Stomach (tissue), 9 donors: ENCODE measurements around the gene SIGLEC1. TPM values are rescaled to one million over a fixed set of nuclear protein-coding genes. Genes with fewer than 3 reads are reported as not detected.

Experiments
- DNase-seq, 2 donors: peaks; one replicate each; pipeline versions ENCODE4 v3.0.0 to v3.0.0-alpha.2; 2013 to 2019
- H3K27ac ChIP-seq, 5 donors: fragments of 200-600 bp in 4 of 5; sonication (generic) in 4 of 5; one replicate each; pipeline ENCODE4 v1.5.1; 2013 to 2019; ENCODE audit warnings: mild to moderate bottlenecking in 1 of 5, moderate library complexity in 1 of 5
- H3K27me3 ChIP-seq, 3 donors: fragments of 200-600 bp; sonication (generic); one replicate each; pipeline ENCODE4 v1.5.1; 2017 to 2019; ENCODE audit warnings: mixed run types in 1 of 3
- H3K36me3 ChIP-seq, 4 donors: fragments of 200-600 bp; sonication (generic); 1 replicate in 3 of 4; 2 replicates in 1 of 4; pipeline ENCODE4 v1.5.1; 2016 to 2019
- H3K4me1 ChIP-seq, 4 donors: fragments of 200-600 bp; sonication (generic); one replicate each; pipeline ENCODE4 v1.5.1; 2016 to 2019
- H3K4me3 ChIP-seq, 4 donors: fragments of 200-600 bp; sonication (generic) in 3 of 4; one replicate each; pipeline ENCODE4 v1.5.1; 2016 to 2019; ENCODE audit warnings: mild to moderate bottlenecking in 1 of 4
- H3K9me3 ChIP-seq, 4 donors: fragments of 200-600 bp; sonication (generic); one replicate each; pipeline ENCODE4 v1.5.1; 2016 to 2019
- CTCF ChIP-seq, 7 experiments: fragments of 450-650 bp in 4 of 7; fragments of 200-600 bp in 3 of 7; sonication (generic) in 3 of 7; IDR thresholded peaks; one replicate each; pipeline ENCODE4 v1.5.1; 2016 to 2019; ENCODE audit warnings: antibody characterized with exemption in 7 of 7, control low read depth in 2 of 7, mild to moderate bottlenecking in 1 of 7
- EP300 ChIP-seq: sonication (generic); formaldehyde crosslinking; IDR thresholded peaks from one replicate; pipeline ENCODE4 v1.6.1; 2017; ENCODE audit warnings: antibody characterized with exemption
- POLR2A ChIP-seq, 4 donors: fragments of 450-650 bp; IDR thresholded peaks; one replicate each; pipeline ENCODE4 v1.6.1; 2016; ENCODE audit warnings: antibody characterized with exemption in 4 of 4, control low read depth in 2 of 4, mild to moderate bottlenecking in 1 of 4, moderate library complexity in 1 of 4
- POLR2AphosphoS5 ChIP-seq, 3 donors: sonication (generic); formaldehyde crosslinking; IDR thresholded peaks; one replicate each; pipeline ENCODE4 v1.6.1; 2016; ENCODE audit warnings: antibody characterized with exemption in 3 of 3
- WGBS, 5 donors: extraction: QIAGEN DNeasy Blood & Tissue Kit in 3 of 5; methylation state at CpG; one replicate each; pipeline versions ENCODE4 v1.1.5 to v1.1.7; 2013 to 2018; 5-methylcytosine and 5-hydroxymethylcytosine counted together
- intact Hi-C: fragments of 100-400 bp; cut with DNase I; formaldehyde crosslinking; loops from one replicate; pipeline ENCODE4 v1.15.1; 2023; ENCODE audit warnings: low total_unique reads
- polyA plus RNA-seq, 3 donors: library from polyadenylated mRNA; stranded (reverse); fragments of 200-250 nt; gene quantifications; one replicate each; pipeline ENCODE4 v1.2.3, GENCODE V29; 2013
- total RNA-seq, 5 donors: library from RNA; depleted of rRNA; stranded (reverse); fragments of >200 nt; gene quantifications; one replicate each; pipeline versions ENCODE4 v1.1.0 to v1.2.3, GENCODE V29; 2014 to 2016
- donor health status: healthy with polysubstance abuse.
- donor health status: Bipolar disorder and iron deficiency.
- donor health status: healthy.

SIGLEC1 gene
- total and polyA plus RNA-seq, 8 donors = 1.4 to 22.2 (median 1.8) TPM

GRCh38 chr20:3678198-3678597 lies 34.2 kb downstream of the SIGLEC1 start:
- TF ChIP-seq POLR2A (IDR thresholded peaks at IDR 0.05) (no peak), POLR2AphosphoS5 (IDR thresholded peaks at IDR 0.05) (no peak), CTCF (IDR thresholded peaks at IDR 0.05) (no peak), EP300 (no peak)
- Histone ChIP-seq H3K27ac (peak overlapping the region in 4 of 5 donors; percentile 61 to 87 (median 84)), H3K27me3 (peaks cover 0 to 72% (median 45%) of the 10 kb centered on the region in 3 donors), H3K4me3 (no peak overlapping the region), H3K9me3 (no peaks in the 10 kb centered on the region), H3K4me1 (peaks cover 29 to 56% (median 54%) of the 10 kb centered on the region in 4 donors), H3K36me3 (peaks cover 0 to 28% (median 8%) of the 10 kb centered on the region in 4 donors)
- no peak for DNase-seq
- intact Hi-C loops = loop anchor here (10.0 kb wide), 2 partner anchors 87 to 417 kb away; partner anchors contain the start of gene ADISSP
- 40 to 75% (median 63%) methylated on average over 2 of the region's 2 CpGs for WGBS, 5 donors

- no peak for TF ChIP-seq CTCF (IDR thresholded peaks at IDR 0.05)
- TF ChIP-seq EP300 = no peak
- TF ChIP-seq POLR2AphosphoS5 (IDR thresholded peaks at IDR 0.05) = no peak
- no peak for TF ChIP-seq POLR2A (IDR thresholded peaks at IDR 0.05)
- Histone ChIP-seq H3K27ac (peak overlapping the region in 4 of 5 donors; percentile 61 to 87 (median 84)), H3K4me1 (peaks cover 29 to 61% (median 56%) of the 10 kb centered on the region in 4 donors), H3K4me3 (no peak overlapping the region), H3K36me3 (peaks cover 0 to 33% (median 11%) of the 10 kb centered on the region in 4 donors), H3K9me3 (no peaks in the 10 kb centered on the region), H3K27me3 (peaks cover 0 to 72% (median 50%) of the 10 kb centered on the region in 3 donors)
- 30 to 61% (median 53%) methylated on average over 8 of the region's 8 CpGs for WGBS, 5 donors
- intact Hi-C loops = loop anchor here (10.0 kb wide), 2 partner anchors 87 to 417 kb away; partner anchors contain the start of gene ADISSP
- peak in 1 of 2 donors; percentile 85 for DNase-seq
These were observed 34.7 kb downstream of the SIGLEC1 start for GRCh38 chr20:3677733-3678132.

DNA sequence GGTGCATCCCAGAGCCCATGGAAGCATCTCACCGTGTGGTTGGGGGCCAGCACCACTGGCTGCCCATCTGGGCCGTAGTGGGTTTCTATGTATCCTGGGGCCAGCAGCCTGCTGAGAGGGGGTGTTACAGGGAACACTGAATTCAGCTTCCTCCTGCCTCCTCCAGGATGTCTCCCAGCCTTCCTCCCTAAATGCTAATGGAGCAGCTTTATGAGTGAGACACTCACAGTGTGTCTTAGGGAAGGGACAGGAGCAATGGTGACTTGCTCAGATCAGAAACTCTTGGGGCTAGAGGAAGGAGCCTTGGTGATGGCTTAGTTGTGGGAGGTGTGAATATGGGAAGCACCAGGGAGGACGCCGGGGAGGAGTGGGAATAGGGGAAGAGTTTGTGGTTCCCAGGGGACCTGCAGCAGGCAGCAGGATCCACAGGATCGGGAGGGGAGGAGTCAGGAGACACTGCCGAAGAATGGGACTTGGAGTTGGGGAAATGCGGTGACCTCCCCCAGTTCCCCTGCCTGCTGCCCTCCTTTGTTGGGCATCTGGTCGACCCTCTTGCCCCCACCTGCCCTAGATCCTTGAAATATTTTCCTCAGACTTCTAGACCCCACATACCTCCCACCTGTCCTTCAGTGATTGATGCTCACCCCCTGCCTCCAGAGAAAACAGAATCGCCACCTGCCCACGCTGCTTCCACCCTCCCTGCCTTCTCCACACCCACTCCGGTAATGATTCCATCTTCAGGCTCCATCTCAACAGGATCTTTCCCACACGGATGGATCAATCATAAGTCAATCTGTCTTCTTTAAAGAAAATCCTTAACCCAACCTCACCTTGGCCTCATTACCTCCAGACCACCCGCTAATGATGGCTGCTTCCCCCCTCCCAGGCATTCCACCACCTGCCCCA lies 37.2 kb downstream of the SIGLEC1 start:
- no peaks in the 10 kb centered on the region for H3K9me3 ChIP-seq
- WGBS, 5 donors = 43 to 61% (median 47%) methylated on average over 13 of the region's 13 CpGs
- peaks cover 0 to 57% (median 23%) of the 10 kb centered on the region in 4 donors for H3K36me3 ChIP-seq
- no peak for DNase-seq
- peaks cover 0 to 71% (median 43%) of the 10 kb centered on the region in 3 donors for H3K27me3 ChIP-seq
- H3K4me3 ChIP-seq = no peak overlapping the region
- H3K27ac ChIP-seq = no peak overlapping the region
- intact Hi-C loops = loop anchor here (10.0 kb wide), 2 partner anchors 90 to 420 kb away; partner anchors contain the start of gene ADISSP
- TF ChIP-seq POLR2A (IDR thresholded peaks at IDR 0.05) = no peak
- no peak for TF ChIP-seq EP300
- no peak for TF ChIP-seq POLR2AphosphoS5 (IDR thresholded peaks at IDR 0.05)
- no peak for TF ChIP-seq CTCF (IDR thresholded peaks at IDR 0.05)
- peaks cover 19 to 44% (median 41%) of the 10 kb centered on the region in 4 donors for H3K4me1 ChIP-seq

- no peaks in the 10 kb centered on the region for H3K9me3 ChIP-seq
- no peak overlapping the region for H3K4me3 ChIP-seq
- 61 to 81% (median 65%) methylated on average over 8 to 10 of the region's 10 CpGs for WGBS, 5 donors
- peaks cover 0 to 71% (median 42%) of the 10 kb centered on the region in 3 donors for H3K27me3 ChIP-seq
- peaks cover 19 to 37% (median 34%) of the 10 kb centered on the region in 4 donors for H3K4me1 ChIP-seq
- TF ChIP-seq POLR2AphosphoS5 (IDR thresholded peaks at IDR 0.05) (no peak), EP300 (no peak), CTCF (IDR thresholded peaks at IDR 0.05) (no peak), POLR2A (IDR thresholded peaks at IDR 0.05) (no peak)
- H3K27ac ChIP-seq = no peak overlapping the region
- intact Hi-C loops = loop anchor here (10.0 kb wide), 2 partner anchors 90 to 420 kb away; partner anchors contain the start of gene ADISSP
- DNase-seq = no peak
- peaks cover 0 to 62% (median 24%) of the 10 kb centered on the region in 4 donors for H3K36me3 ChIP-seq
These were observed 38.0 kb downstream of the SIGLEC1 start for GRCh38 chr20:3674447-3674846.
